ENCODE measurements around the gene CHAF1B. TPM values are rescaled to one million over a fixed set of nuclear protein-coding genes. Genes with fewer than 3 reads are reported as not detected.

The CHAF1B gene
- polyA plus RNA-seq, 1 of the 3 experiments (the other 2 are of a cell fraction), result 6.8 TPM

DNA sequence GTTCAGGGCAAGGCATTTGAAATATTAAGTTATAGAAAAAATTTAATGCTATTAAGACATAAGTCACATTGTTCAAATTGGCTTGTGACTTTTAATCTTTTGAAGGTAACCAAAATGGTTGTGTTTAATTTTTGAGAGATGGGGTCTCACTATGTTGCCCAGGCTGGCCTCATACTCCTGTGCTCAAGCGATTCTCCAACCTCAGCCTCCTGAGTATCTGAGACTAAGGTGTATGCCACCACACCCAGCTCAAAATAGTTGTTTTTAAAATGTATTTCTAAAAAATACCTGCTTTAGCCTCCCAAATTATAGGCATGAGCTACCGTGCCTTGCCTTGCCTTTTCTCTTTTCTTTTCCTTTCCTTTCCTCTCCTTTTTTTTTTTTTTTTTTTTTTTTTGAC is 26.0 kb upstream of the CHAF1B start (continued):
- TF ChIP-seq, protein P1, sequence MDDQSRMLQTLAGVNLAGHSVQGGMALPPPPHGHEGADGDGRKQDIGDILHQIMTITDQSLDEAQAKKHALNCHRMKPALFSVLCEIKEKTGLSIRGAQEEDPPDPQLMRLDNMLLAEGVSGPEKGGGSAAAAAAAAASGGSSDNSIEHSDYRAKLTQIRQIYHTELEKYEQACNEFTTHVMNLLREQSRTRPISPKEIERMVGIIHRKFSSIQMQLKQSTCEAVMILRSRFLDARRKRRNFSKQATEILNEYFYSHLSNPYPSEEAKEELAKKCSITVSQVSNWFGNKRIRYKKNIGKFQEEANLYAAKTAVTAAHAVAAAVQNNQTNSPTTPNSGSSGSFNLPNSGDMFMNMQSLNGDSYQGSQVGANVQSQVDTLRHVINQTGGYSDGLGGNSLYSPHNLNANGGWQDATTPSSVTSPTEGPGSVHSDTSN (IDR thresholded peaks at IDR 0.05), result no peak
- TF ChIP-seq NRF1 (IDR thresholded peaks at IDR 0.05; ENCODE audit: low read depth, low read length), result no peak

DNA sequence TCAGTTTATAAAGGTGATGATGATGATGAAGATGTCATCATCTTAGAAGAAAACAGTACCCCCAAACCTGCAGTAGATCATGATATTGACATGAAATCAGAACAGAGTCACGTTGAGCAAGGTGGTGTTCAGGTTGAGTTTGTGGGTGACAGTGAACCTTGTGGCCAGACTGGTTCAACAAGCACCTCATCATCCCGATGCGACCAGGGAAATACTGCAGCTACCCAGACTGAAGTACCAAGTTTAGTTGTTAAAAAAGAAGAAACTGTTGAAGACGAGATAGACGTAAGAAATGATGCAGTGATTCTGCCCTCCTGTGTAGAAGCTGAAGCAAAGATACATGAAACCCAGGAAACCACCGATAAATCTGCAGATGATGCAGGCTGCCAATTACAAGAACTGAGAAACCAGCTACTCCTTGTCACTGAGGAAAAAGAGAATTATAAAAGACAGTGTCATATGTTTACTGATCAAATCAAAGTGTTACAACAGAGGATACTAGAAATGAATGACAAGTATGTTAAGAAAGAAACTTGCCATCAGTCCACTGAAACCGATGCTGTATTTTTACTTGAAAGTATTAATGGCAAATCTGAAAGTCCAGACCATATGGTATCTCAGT is 16.0 kb upstream of the CHAF1B start:
- no peaks in the 10 kb centered on the region for H3K9me2 ChIP-seq
- no peak for DNase-seq
- H3K4me3 ChIP-seq (ENCODE audit: low read depth in 2 of 2, low read length in 1 of 2), result no peak overlapping the region
- POLR2A ChIA-PET, result interaction anchor here (0.7 kb wide), 1 partner anchor 10 kb away, joined by 3 read pairs; no protein-coding TSS in a partner anchor
- no peak overlapping the region for H3K4me2 ChIP-seq
- H3K9ac ChIP-seq, result no peak overlapping the region
- H3K27ac ChIP-seq (ENCODE audit: low read depth in 2 of 2, low read length in 1 of 2), result no peak overlapping the region
- no peaks in the 10 kb centered on the region for H4K20me1 ChIP-seq (ENCODE audit: insufficient read depth)
- H3K4me1 ChIP-seq (ENCODE audit: control insufficient read depth in 1 of 2, insufficient read depth in 2 of 2, low read depth in 1 of 2, low read length in 1 of 2), result no peaks in the 10 kb centered on the region
- peaks cover 3% of the 10 kb centered on the region; the same call in 1 of the 2 replicates for H3K79me2 ChIP-seq (ENCODE audit: insufficient read depth)
- no peak for TF ChIP-seq FOXJ3 (CRISPR knock-in tag; IDR thresholded peaks at IDR 0.05)
- TF ChIP-seq TAF1 (IDR thresholded peaks at IDR 0.05; ENCODE audit: borderline replicate concordance, low read depth, low read length), result no peak
- no peak for TF ChIP-seq EP300 (IDR thresholded peaks at IDR 0.05; ENCODE audit: borderline replicate concordance in 1 of 2, low read depth in 1 of 2, low read length in 1 of 2)
- TF ChIP-seq GABPA (IDR thresholded peaks at IDR 0.05; ENCODE audit: low read depth), result no peak
- TF ChIP-seq CHD2 (IDR thresholded peaks at IDR 0.05; ENCODE audit: low read length, partially characterized antibody), result no peak
- TF ChIP-seq POLR2AphosphoS5 (IDR thresholded peaks at IDR 0.05; ENCODE audit: low read depth, low read length), result no peak
- no peak for TF ChIP-seq TCF12 (IDR thresholded peaks at IDR 0.05)
- H3K36me3 ChIP-seq (replicated peaks in 1 of 2; ENCODE audit: control insufficient read depth in 1 of 2, insufficient read depth in 2 of 2, low read length in 1 of 2), result peaks cover 60 to 77% of the 10 kb centered on the region in 2 experiments
- WGBS (ENCODE audit: low lambda C conversion rate), result 99% methylated on average over 7 of the region's 7 CpGs
- no peaks in the 10 kb centered on the region for H3K9me3 ChIP-seq
- H3K27me3 ChIP-seq (ENCODE audit: insufficient read depth), result no peaks in the 10 kb centered on the region
- H3F3A ChIP-seq (replicated peaks; ENCODE audit: insufficient read depth), result peaks cover 3% of the 10 kb centered on the region
- CTCF ChIA-PET, result interaction anchor here (1.3 kb wide), 2 partner anchors 16 to 209 kb away, joined by 3 to 4 read pairs; no protein-coding TSS in a partner anchor
- H2AFZ ChIP-seq (ENCODE audit: low read depth), result no peak overlapping the region

DNA sequence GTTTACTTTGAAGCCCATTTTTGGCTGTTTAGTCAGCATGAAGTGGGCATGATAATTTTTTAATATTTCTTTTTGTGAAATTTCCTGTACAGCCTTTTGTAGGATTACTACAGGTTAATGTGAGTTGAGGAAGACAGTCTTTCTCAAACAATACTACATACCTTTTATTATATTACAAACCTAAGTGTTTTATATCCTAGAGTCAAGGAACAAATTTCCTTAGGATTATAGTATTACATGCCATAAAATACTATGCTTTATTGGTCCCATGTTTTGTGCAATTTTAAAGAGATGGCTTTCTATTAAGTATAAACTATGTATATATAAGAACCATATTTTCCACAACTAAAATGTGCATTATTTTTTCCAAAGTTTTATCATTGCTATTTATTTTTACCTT is 9.2 kb upstream of the CHAF1B start:
- Histone ChIP-seq H3F3A (replicated peaks; ENCODE audit: insufficient read depth) (peaks cover 10% of the 10 kb centered on the region), H3K4me2 (no peak overlapping the region), H3K4me1 (ENCODE audit: control insufficient read depth in 1 of 2, insufficient read depth in 2 of 2, low read depth in 1 of 2, low read length in 1 of 2) (no peaks in the 10 kb centered on the region; a peak in 1 of 4 replicates), H2AFZ (ENCODE audit: low read depth) (no peak overlapping the region), H3K36me3 (replicated peaks in 1 of 2; ENCODE audit: control insufficient read depth in 1 of 2, insufficient read depth in 2 of 2, low read length in 1 of 2) (peaks cover 46 to 65% of the 10 kb centered on the region in 2 experiments), H3K9me3 (no peaks in the 10 kb centered on the region), H3K9ac (no peak overlapping the region), H3K4me3 (ENCODE audit: low read depth in 2 of 2, low read length in 1 of 2) (no peak overlapping the region), H3K27ac (ENCODE audit: low read depth in 2 of 2, low read length in 1 of 2) (no peak overlapping the region), H4K20me1 (ENCODE audit: insufficient read depth) (no peaks in the 10 kb centered on the region), H3K79me2 (ENCODE audit: insufficient read depth) (no peaks in the 10 kb centered on the region), H3K9me2 (no peaks in the 10 kb centered on the region), H3K27me3 (ENCODE audit: insufficient read depth) (no peaks in the 10 kb centered on the region)
- no peak for DNase-seq
- TF ChIP-seq, protein P2, sequence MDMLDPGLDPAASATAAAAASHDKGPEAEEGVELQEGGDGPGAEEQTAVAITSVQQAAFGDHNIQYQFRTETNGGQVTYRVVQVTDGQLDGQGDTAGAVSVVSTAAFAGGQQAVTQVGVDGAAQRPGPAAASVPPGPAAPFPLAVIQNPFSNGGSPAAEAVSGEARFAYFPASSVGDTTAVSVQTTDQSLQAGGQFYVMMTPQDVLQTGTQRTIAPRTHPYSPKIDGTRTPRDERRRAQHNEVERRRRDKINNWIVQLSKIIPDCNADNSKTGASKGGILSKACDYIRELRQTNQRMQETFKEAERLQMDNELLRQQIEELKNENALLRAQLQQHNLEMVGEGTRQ (IDR thresholded peaks at IDR 0.05; ENCODE audit: borderline replicate concordance, low read depth, low read length), result no peak
- TF ChIP-seq RXRA (IDR thresholded peaks at IDR 0.05; ENCODE audit: borderline replicate concordance, low read depth), result no peak
- TF ChIP-seq, protein P3, sequence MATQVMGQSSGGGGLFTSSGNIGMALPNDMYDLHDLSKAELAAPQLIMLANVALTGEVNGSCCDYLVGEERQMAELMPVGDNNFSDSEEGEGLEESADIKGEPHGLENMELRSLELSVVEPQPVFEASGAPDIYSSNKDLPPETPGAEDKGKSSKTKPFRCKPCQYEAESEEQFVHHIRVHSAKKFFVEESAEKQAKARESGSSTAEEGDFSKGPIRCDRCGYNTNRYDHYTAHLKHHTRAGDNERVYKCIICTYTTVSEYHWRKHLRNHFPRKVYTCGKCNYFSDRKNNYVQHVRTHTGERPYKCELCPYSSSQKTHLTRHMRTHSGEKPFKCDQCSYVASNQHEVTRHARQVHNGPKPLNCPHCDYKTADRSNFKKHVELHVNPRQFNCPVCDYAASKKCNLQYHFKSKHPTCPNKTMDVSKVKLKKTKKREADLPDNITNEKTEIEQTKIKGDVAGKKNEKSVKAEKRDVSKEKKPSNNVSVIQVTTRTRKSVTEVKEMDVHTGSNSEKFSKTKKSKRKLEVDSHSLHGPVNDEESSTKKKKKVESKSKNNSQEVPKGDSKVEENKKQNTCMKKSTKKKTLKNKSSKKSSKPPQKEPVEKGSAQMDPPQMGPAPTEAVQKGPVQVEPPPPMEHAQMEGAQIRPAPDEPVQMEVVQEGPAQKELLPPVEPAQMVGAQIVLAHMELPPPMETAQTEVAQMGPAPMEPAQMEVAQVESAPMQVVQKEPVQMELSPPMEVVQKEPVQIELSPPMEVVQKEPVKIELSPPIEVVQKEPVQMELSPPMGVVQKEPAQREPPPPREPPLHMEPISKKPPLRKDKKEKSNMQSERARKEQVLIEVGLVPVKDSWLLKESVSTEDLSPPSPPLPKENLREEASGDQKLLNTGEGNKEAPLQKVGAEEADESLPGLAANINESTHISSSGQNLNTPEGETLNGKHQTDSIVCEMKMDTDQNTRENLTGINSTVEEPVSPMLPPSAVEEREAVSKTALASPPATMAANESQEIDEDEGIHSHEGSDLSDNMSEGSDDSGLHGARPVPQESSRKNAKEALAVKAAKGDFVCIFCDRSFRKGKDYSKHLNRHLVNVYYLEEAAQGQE (IDR thresholded peaks at IDR 0.05; ENCODE audit: low read depth, low read length), result no peak
- POLR2A ChIA-PET, result no interaction called here
- CTCF ChIA-PET, result no interaction called here

Measured in SK-N-SH (cell line).